ENCODE data around the gene TMEM151B. TPM values are rescaled to one million over a fixed set of nuclear protein-coding genes. Genes with fewer than 3 reads are reported as not detected.

TMEM151B gene
- total RNA-seq, 2 donors from 2014 or later: 0.09 to 1.1 TPM

DNA sequence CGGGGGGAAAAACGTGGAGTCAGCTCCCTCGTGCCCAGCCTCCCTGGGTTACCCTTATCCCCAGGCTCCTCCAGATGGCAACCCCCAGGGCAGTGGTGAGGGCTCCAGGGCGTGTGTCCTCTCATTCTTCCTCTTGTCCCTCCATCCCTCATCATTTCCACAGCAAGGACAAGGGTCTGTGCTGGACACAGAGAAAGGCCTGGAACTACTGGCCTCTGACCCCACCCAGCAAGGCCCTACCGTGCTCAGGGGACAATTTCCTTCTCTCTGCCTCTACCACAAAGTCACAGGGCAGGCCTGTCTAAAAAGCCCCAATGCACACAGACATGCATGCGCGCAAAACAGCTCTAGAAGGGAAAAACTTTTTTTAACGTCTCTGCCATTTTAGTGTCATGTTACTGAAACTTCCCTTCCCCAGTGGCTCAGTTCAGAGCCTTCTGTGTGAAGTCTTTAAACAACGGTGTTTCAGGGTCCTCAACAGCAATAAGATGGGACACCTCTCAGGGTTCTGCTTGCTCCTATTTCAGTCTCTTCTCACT is 11.9 kb upstream of the TMEM151B start:
- WGBS: 85% methylated on average over 9 of the region's 9 CpGs
- H3K4me3 ChIP-seq: no peak overlapping the region
- H3K9me3 ChIP-seq: no peaks in the 10 kb centered on the region
- peaks cover 0 to 13% of the 10 kb centered on the region in 2 donors for H3K36me3 ChIP-seq
- intact Hi-C loops (cut with DNase I): no loop called here
- no peak overlapping the region for H3K27ac ChIP-seq
- TF ChIP-seq, protein P1, sequence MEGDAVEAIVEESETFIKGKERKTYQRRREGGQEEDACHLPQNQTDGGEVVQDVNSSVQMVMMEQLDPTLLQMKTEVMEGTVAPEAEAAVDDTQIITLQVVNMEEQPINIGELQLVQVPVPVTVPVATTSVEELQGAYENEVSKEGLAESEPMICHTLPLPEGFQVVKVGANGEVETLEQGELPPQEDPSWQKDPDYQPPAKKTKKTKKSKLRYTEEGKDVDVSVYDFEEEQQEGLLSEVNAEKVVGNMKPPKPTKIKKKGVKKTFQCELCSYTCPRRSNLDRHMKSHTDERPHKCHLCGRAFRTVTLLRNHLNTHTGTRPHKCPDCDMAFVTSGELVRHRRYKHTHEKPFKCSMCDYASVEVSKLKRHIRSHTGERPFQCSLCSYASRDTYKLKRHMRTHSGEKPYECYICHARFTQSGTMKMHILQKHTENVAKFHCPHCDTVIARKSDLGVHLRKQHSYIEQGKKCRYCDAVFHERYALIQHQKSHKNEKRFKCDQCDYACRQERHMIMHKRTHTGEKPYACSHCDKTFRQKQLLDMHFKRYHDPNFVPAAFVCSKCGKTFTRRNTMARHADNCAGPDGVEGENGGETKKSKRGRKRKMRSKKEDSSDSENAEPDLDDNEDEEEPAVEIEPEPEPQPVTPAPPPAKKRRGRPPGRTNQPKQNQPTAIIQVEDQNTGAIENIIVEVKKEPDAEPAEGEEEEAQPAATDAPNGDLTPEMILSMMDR (IDR thresholded peaks at IDR 0.05): no peak
- TF ChIP-seq POLR2A (IDR thresholded peaks at IDR 0.05) (no peak), POLR2AphosphoS5 (IDR thresholded peaks at IDR 0.05) (no peak)
- DNase-seq (ENCODE audit: low spot score): no peak
- H3K27me3 ChIP-seq (replicated peaks; ENCODE audit: insufficient read depth): no peaks in the 10 kb centered on the region
- peaks cover 6% of the 10 kb centered on the region for H3K4me1 ChIP-seq (replicated peaks)

DNA sequence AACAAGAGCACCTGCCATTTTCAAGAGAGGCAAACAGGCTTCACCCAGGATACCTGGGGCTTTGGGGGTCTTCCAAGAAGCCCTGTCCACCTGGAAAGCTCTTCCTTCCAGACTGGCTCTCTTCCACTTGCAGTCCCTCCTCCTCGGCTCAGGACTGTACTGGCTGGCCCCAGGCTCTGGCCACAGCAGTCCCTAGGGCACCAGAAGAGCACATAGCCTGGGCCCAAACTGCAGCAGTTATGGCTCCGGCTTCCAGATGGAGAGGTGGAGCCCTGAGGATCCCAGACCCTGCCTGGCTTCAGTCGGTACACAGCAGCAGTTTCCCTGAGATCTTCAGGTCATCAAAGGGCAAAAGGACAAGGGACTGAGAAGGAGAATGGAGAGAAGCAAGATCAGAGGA is 11.3 kb upstream of the TMEM151B start:
- Histone ChIP-seq H3K4me3 (no peak overlapping the region), H3K4me1 (replicated peaks) (peaks cover 12% of the 10 kb centered on the region), H3K27me3 (replicated peaks; ENCODE audit: insufficient read depth) (no peaks in the 10 kb centered on the region), H3K36me3 (peaks cover 0 to 8% of the 10 kb centered on the region in 2 donors), H3K27ac (no peak overlapping the region), H3K9me3 (no peaks in the 10 kb centered on the region)
- TF ChIP-seq, protein P1 (IDR thresholded peaks at IDR 0.05): no peak
- no peak for TF ChIP-seq POLR2A (IDR thresholded peaks at IDR 0.05)
- no peak for TF ChIP-seq POLR2AphosphoS5 (IDR thresholded peaks at IDR 0.05)
- WGBS: 91% methylated on average over 3 of the region's 3 CpGs
- intact Hi-C loops (cut with DNase I): no loop called here
- DNase-seq (ENCODE audit: low spot score): no peak

DNA sequence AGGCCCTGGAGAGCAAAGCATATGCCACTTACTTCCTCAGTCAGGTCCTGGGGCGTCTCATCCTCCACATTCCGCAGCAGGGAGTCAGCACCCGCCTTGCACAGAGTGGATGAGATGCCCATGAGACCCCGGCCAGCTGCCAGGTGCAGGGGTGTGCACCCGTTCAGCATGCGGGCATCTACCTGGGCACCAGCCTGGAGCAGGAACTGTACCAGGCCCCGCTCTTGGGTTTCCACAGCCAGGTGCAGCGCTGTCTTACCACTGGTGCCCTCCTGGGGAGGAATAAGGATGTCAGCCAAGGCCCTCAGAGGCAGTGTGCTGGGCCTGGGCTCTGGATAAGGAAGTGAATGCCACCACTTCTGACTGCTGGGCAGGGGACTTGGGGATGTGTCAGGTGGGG is 10.2 kb upstream of the TMEM151B start:
- H3K9me3 ChIP-seq: no peaks in the 10 kb centered on the region
- H3K4me3 ChIP-seq: no peak overlapping the region
- no peaks in the 10 kb centered on the region for H3K36me3 ChIP-seq
- H3K27me3 ChIP-seq (replicated peaks; ENCODE audit: insufficient read depth): no peaks in the 10 kb centered on the region
- WGBS: 90% methylated on average over 6 of the region's 8 CpGs
- intact Hi-C loops (cut with DNase I): no loop called here
- DNase-seq (ENCODE audit: low spot score): no peak
- no peak overlapping the region for H3K27ac ChIP-seq
- peaks cover 17% of the 10 kb centered on the region for H3K4me1 ChIP-seq (replicated peaks)
- no peak for TF ChIP-seq POLR2AphosphoS5 (IDR thresholded peaks at IDR 0.05)
- no peak for TF ChIP-seq POLR2A (IDR thresholded peaks at IDR 0.05)
- TF ChIP-seq, protein P1 (IDR thresholded peaks at IDR 0.05): no peak

DNA sequence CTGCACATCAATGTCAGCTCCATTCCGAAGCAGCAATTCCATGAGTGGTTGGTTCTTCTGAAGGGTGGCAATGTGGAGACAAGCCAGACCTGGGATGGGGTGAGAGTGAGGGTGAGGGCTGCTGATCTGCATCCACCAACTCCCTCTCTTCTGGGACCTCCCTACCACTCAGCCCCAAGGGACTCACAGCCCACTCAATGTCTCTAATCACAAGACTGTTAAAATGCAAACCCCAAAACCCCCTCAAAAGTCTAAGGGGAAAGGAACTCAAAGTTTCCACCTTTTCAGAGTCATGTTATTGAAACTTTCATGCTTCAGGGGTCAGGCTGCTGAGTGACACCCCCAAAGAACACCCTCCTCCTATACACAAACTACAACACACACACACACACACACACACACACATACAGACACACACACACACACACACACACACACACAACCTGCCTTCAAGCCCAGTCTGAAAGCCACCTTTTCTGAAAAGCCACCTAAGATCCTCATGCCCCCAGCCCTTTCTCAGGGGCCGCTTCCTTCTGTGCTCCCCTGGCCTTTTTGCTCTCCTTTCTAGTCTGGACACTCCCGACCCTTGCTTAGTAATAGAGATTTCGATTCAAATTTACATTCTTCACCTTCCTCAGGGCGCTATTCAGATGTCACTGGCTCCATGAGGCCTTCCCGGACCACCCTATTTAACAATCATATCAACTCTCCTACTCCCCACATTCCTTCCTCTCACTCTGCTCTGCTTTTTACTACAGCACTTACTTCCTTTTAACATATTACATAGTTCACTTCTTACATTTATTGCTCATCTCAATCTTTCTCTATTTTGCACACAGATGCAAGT is 9.6 kb upstream of the TMEM151B start:
- intact Hi-C loops (cut with DNase I): no loop called here
- Histone ChIP-seq H3K4me3 (no peak overlapping the region), H3K27ac (no peak overlapping the region), H3K4me1 (replicated peaks) (peaks cover 17% of the 10 kb centered on the region), H3K9me3 (no peaks in the 10 kb centered on the region), H3K36me3 (no peaks in the 10 kb centered on the region), H3K27me3 (replicated peaks; ENCODE audit: insufficient read depth) (no peaks in the 10 kb centered on the region)
- DNase-seq (ENCODE audit: low spot score): no peak
- TF ChIP-seq POLR2A (IDR thresholded peaks at IDR 0.05): no peak
- TF ChIP-seq POLR2AphosphoS5 (IDR thresholded peaks at IDR 0.05): no peak
- TF ChIP-seq, protein P1 (IDR thresholded peaks at IDR 0.05): no peak
- 90% methylated on average over 5 of the region's 6 CpGs for WGBS

DNA sequence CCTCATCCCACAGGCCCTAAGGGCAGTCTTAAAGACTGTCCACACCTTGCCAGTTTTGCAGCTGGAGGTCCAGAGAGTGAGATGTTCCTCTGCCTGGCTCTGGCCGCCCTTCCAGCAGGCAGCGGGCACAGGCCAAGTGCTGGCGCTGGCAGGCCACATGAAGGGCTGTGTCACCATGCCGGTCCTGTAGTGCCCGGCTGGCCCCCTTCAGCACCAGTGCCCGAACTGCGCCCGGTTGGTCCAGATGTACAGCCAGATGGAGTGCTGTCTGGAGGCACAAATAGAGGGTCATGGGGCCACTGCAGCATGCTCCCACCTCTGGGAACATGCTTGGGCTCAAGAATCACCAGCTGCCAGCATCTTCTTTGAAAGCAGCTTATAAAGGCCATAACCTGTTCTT is 8.7 kb upstream of the TMEM151B start:
- H3K4me1 ChIP-seq (replicated peaks): peaks cover 12% of the 10 kb centered on the region
- no peak overlapping the region for H3K27ac ChIP-seq
- WGBS: 96% methylated on average over 8 of the region's 8 CpGs
- no peaks in the 10 kb centered on the region for H3K27me3 ChIP-seq (replicated peaks; ENCODE audit: insufficient read depth)
- TF ChIP-seq, protein P1 (IDR thresholded peaks at IDR 0.05): no peak
- TF ChIP-seq POLR2A (IDR thresholded peaks at IDR 0.05) (no peak), POLR2AphosphoS5 (IDR thresholded peaks at IDR 0.05) (no peak)
- DNase-seq (ENCODE audit: low spot score): no peak
- H3K9me3 ChIP-seq: no peaks in the 10 kb centered on the region
- intact Hi-C loops (cut with DNase I): no loop called here
- no peaks in the 10 kb centered on the region for H3K36me3 ChIP-seq
- no peak overlapping the region for H3K4me3 ChIP-seq
